Chondrocyte (in vitro differentiated cells): ENCODE results near the gene PRRT3. TPM values are rescaled to one million over a fixed set of nuclear protein-coding genes. Genes with fewer than 3 reads are reported as not detected.
A peak's percentile ranks its signal among the peaks of the same experiment; 100 is the strongest.

Source experiments
- DNase-seq: peaks from one replicate; pipeline ENCODE4 v3.0.0; 2021; ENCODE audit warnings: mixed read lengths, low spot score
- H3K27ac Mint-ChIP-seq: one replicate; pipeline ENCODE4 v1.8.0; 2021; ENCODE audit warnings: mild to moderate bottlenecking, moderate library complexity, mixed read lengths; ENCODE audit not compliant: unreplicated experiment
- H3K27me3 Mint-ChIP-seq: 2 replicates; pipeline ENCODE4 v1.8.0; 2021; ENCODE audit warnings: low read depth, mixed read lengths
- H3K36me3 Mint-ChIP-seq: 2 replicates; pipeline ENCODE4 v1.8.0; 2021; ENCODE audit warnings: low read depth, mixed read lengths
- H3K4me1 Mint-ChIP-seq: 2 replicates; pipeline ENCODE4 v1.8.0; 2021; ENCODE audit warnings: low read depth, mild to moderate bottlenecking, mixed read lengths
- H3K4me3 Mint-ChIP-seq: one replicate; pipeline ENCODE4 v1.8.0; 2021; ENCODE audit warnings: mild to moderate bottlenecking, moderate library complexity, mixed read lengths; ENCODE audit not compliant: unreplicated experiment
- H3K9me3 Mint-ChIP-seq: 2 replicates; pipeline ENCODE4 v1.8.0; 2021; ENCODE audit warnings: low read depth, mixed read lengths
- CTCF ChIP-seq: fragments of 200-600 bp; sonication (generic); IDR thresholded peaks from 2 replicates; pipeline ENCODE4 v1.5.0; 2021; ENCODE audit warnings: antibody characterized with exemption, mild to moderate bottlenecking, moderate library complexity
- total RNA-seq: library from RNA; stranded (reverse); gene quantifications from 3 replicates; pipeline ENCODE4 v1.2.1, GENCODE V29; 2021

PRRT3 gene
- total RNA-seq, 1 donor from 2014 or later, result 3.9 TPM

GRCh38 chr3:9951126-9951525 is 1.1 kb downstream of the PRRT3 start:
- TF ChIP-seq CTCF, result no peak
- no peaks in the 10 kb centered on the region for H3K27me3 Mint-ChIP-seq
- H3K9me3 Mint-ChIP-seq, result no peaks in the 10 kb centered on the region

GRCh38 chr3:9949626-9950025 is 2.6 kb downstream of the PRRT3 start:
- TF ChIP-seq CTCF, result no peak
- no peaks in the 10 kb centered on the region for H3K9me3 Mint-ChIP-seq
- H3K4me1 Mint-ChIP-seq, result peaks cover 24% of the 10 kb centered on the region
- H3K4me3 Mint-ChIP-seq, result no peak overlapping the region
- DNase-seq, result peak; percentile 77
- no peak overlapping the region for H3K27ac Mint-ChIP-seq
- H3K27me3 Mint-ChIP-seq, result no peaks in the 10 kb centered on the region
- H3K36me3 Mint-ChIP-seq, result no peaks in the 10 kb centered on the region

More at GRCh38 chr3:9951126-9951525, 1.1 kb downstream of the PRRT3 start:
- peaks cover 17% of the 10 kb centered on the region for H3K4me1 Mint-ChIP-seq
- peak; percentile 47 for DNase-seq
- H3K27ac Mint-ChIP-seq, result no peak overlapping the region
- H3K4me3 Mint-ChIP-seq, result peak overlapping the region; percentile 46
- H3K36me3 Mint-ChIP-seq, result no peaks in the 10 kb centered on the region

- peaks cover 24% of the 10 kb centered on the region for H3K4me1 Mint-ChIP-seq
- H3K27ac Mint-ChIP-seq, result no peak overlapping the region
- TF ChIP-seq CTCF, result no peak
- no peaks in the 10 kb centered on the region for H3K27me3 Mint-ChIP-seq
- DNase-seq, result peak; percentile 87
- no peaks in the 10 kb centered on the region for H3K9me3 Mint-ChIP-seq
- no peak overlapping the region for H3K4me3 Mint-ChIP-seq
- no peaks in the 10 kb centered on the region for H3K36me3 Mint-ChIP-seq
Observed at GRCh38 chr3:9949115-9949514, 3.1 kb downstream of the PRRT3 start.

GRCh38 chr3:9948586-9948985 is 3.6 kb downstream of the PRRT3 start:
- no peak overlapping the region for H3K27ac Mint-ChIP-seq
- H3K27me3 Mint-ChIP-seq, result no peaks in the 10 kb centered on the region
- peak; percentile 44 for DNase-seq
- H3K9me3 Mint-ChIP-seq, result no peaks in the 10 kb centered on the region
- no peaks in the 10 kb centered on the region for H3K36me3 Mint-ChIP-seq
- no peak for TF ChIP-seq CTCF
- no peak overlapping the region for H3K4me3 Mint-ChIP-seq
- peaks cover 24% of the 10 kb centered on the region for H3K4me1 Mint-ChIP-seq

DNA sequence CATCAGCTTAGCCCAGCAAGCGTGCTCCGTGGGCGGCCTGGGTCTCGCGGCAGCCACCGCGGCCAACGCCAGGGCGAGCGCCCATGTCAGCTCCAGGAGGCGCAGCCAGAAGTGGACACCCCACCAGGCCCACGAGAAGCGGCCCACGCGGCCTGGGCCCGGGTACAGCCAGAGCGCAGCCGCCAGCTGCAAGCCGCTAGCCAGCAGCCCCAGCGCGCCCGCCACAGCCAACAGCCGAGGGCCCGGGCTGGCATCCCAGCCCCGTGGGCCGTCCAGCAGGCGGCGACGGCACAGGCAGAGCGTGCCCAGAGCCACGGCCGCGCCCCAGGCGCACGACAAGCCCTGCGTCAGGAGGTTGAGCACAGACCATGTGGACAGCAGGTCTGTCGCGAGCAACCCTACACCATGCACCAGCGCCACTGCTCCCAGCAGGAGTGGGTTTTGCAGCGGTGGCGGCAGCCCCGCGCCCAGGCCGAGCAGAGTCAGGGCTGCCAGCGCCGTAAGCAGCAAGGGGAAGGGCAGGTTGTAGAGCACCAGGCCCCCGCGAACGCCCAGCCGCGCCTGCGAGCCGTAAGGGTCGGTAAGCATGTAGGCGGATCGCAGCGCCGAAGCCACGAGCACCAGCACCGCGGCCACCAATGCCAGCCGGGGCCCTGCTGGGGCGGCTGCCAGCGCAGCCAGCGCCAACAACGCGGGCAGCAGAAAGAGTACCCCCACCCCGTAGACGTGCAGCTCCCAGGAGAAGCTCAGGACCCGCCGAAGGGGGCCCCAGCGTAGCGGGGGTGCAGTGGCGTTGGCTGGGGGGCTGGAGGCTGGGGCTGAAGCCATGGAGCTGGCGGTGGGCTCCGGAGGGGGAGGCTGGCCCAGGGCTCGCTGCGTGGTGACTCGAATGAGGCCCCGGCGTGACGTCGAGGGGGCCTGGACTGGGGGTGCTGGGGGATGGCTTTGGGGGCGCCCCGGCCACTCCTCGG is 4.9 kb downstream of the PRRT3 start:
- Mint-ChIP-seq H3K4me3 (peak overlapping the region; percentile 85), H3K27ac (peak overlapping the region; percentile 85), H3K9me3 (no peaks in the 10 kb centered on the region), H3K36me3 (no peaks in the 10 kb centered on the region), H3K4me1 (peaks cover 22% of the 10 kb centered on the region), H3K27me3 (no peaks in the 10 kb centered on the region)
- peak; percentile 72 for TF ChIP-seq CTCF
- peak; percentile 90 for DNase-seq
